Mesodermal cell (in vitro differentiated cells): ENCODE data around the gene SLC25A1.

Experiments used
- H3K27ac ChIP-seq: 2 replicates; pipeline ENCODE4 v1.7.0; 2013; ENCODE audit warnings: mild to moderate bottlenecking, low read depth, low read length, moderate library complexity; ENCODE audit not compliant: severe bottlenecking
- H3K36me3 ChIP-seq: 2 replicates; pipeline ENCODE4 v1.7.1; 2013; ENCODE audit warnings: mild to moderate bottlenecking, low read length, moderate library complexity; ENCODE audit not compliant: control insufficient read depth, insufficient read depth
- H3K4me1 ChIP-seq: one replicate; pipeline ENCODE4 v1.7.1; 2013; ENCODE audit warnings: mild to moderate bottlenecking, low read length; ENCODE audit not compliant: insufficient read depth, control insufficient read depth, poor library complexity, severe bottlenecking
- H3K4me3 ChIP-seq: 2 replicates; pipeline ENCODE4 v1.7.0; 2013; ENCODE audit warnings: low read length, control low read depth, mild to moderate bottlenecking; ENCODE audit not compliant: insufficient read depth, poor library complexity, severe bottlenecking; ENCODE audit errors: extremely low read depth
- H3K9me3 ChIP-seq: 2 replicates; pipeline ENCODE4 v1.7.1; 2013; ENCODE audit warnings: mild to moderate bottlenecking, low read length, moderate library complexity; ENCODE audit not compliant: control insufficient read depth
- WGBS, 2 experiments: methylation state at CpG; one replicate each; pipeline ENCODE4 v1.1.5; 2013; ENCODE audit warnings: missing lambda C conversion rate in 2 of 2; ENCODE audit not compliant: insufficient coverage in 2 of 2; 5-methylcytosine and 5-hydroxymethylcytosine counted together

SLC25A1 gene

DNA sequence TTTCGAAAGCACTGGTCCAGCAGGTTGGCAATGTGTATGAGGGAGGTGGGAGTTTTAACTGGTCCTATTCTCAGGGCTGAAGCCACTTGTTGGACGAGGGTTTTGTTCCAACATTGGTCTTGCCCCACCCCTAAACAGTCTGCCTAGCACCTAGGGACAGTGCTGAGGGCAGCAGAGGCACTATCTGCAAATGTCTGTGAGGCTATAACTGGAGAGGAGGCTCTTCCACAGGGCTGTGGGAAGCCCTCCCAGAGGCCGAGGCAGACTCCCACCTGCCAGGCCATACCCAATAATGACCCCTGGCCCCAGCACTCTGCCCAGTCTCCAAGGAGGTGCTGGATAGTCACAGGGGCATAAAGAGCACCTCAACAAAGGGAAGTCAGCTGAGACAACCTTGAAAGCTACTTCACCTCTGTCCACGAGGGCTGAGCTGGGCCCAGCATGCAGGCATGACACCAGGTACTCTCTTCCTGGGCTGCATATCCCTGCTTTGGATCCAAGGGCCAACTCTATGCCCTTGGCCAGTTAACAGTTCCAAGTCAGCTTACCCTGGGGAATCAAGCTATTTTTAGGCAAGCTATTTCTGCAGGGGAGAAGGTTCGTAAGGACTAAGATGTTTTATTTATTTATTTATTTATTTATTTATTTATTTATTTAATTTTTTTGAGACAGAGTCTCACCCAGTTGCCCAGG, 40.2 kb upstream of the SLC25A1 start:
- Histone ChIP-seq H3K36me3 (peaks cover 41% of the 10 kb centered on the region), H3K4me3 (no peak overlapping the region), H3K9me3 (no peaks in the 10 kb centered on the region), H3K27ac (no peak overlapping the region), H3K4me1 (no peaks in the 10 kb centered on the region)
- WGBS, 2 experiments: 77 to 90% methylated on average over 3 of the region's 5 CpGs

DNA sequence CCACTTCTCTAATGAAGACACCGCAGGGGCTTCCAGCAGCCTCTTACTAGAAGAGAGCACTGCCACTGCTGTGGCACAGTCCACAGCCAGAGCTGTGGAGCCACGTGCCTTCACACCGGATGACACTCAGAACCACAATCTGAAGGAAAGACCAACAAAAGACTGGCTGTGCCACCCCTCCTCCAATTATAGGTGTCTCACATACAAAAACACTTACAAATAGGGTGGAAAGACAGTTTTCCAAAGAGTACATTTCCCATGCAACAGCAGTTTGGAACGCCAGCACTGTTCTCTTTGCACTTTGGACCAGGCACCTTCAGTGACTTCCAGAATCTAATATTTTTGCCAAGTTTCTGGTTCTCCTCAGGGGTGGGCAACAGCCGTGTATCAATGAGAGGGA, 38.0 kb upstream of the SLC25A1 start:
- Histone ChIP-seq H3K4me3 (no peak overlapping the region), H3K4me1 (no peaks in the 10 kb centered on the region), H3K36me3 (peaks cover 26% of the 10 kb centered on the region), H3K27ac (no peak overlapping the region), H3K9me3 (no peaks in the 10 kb centered on the region)
- WGBS, 2 experiments: 92 to 93% methylated on average over 2 to 4 of the region's 5 CpGs

GRCh38 chr22:19215360-19215759, 36.8 kb upstream of the SLC25A1 start:
- Histone ChIP-seq H3K9me3 (no peaks in the 10 kb centered on the region), H3K4me3 (no peak overlapping the region), H3K4me1 (no peaks in the 10 kb centered on the region), H3K27ac (no peak overlapping the region), H3K36me3 (peaks cover 15% of the 10 kb centered on the region)
- 93 to 97% methylated on average over 12 to 14 of the region's 14 CpGs for WGBS, 2 experiments

DNA sequence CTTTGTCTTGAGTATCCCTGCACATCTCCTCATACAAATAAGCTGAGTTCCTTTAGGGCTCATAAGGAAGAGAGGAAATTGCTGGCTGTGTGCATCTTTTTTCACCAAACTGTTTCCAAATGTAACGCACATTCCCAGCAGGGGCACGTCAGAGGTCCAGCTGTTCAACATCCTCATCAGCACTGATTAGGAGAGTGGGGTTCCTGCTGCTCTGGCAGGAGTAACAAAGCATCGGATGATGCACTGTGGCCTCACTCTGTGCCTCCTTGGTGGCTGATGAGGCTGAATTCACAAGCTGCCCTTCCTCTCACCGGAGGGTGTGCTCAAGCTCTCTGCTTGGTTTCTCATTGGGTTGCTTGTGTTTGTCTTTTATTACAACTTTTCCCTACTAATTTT, 35.5 kb upstream of the SLC25A1 start:
- H3K27ac ChIP-seq: no peak overlapping the region
- WGBS, 2 experiments: 26 to 34% methylated on average over 2 to 3 of the region's 4 CpGs
- H3K4me1 ChIP-seq: no peaks in the 10 kb centered on the region
- no peak overlapping the region for H3K4me3 ChIP-seq
- H3K36me3 ChIP-seq: peaks cover 18% of the 10 kb centered on the region
- H3K9me3 ChIP-seq: no peaks in the 10 kb centered on the region

GRCh38 chr22:19213442-19214077, 35.0 kb upstream of the SLC25A1 start:
- no peaks in the 10 kb centered on the region for H3K4me1 ChIP-seq
- no peak overlapping the region for H3K27ac ChIP-seq
- no peak overlapping the region for H3K4me3 ChIP-seq
- no peaks in the 10 kb centered on the region for H3K9me3 ChIP-seq
- 30 to 34% methylated on average over 5 of the region's 9 CpGs for WGBS, 2 experiments
- peaks cover 19% of the 10 kb centered on the region for H3K36me3 ChIP-seq

DNA sequence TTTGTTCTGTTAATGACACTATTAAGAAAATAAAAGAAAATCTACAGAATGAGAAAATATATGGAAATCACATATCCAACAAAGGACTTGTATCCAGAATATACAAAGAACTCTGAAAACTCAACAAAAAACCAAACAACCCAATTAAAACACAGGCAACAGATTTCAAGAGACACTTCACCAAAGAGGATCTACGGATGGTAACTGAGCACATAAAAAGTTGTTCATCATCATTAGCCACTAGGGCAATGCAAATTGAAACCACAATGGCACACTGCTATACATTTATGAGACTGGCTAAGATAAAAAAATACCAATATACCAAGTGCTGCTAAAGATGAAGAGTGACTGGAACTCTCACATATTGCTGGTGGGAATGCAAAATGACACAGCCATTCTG, 34.5 kb upstream of the SLC25A1 start:
- H3K9me3 ChIP-seq: no peaks in the 10 kb centered on the region
- H3K27ac ChIP-seq: no peak overlapping the region
- H3K4me3 ChIP-seq: no peak overlapping the region
- peaks cover 23% of the 10 kb centered on the region for H3K36me3 ChIP-seq
- WGBS, 2 experiments: 80% methylated on average over 1 of the region's 1 CpG; no CpG with 5 or more reads in 1 of the 2 experiments
- H3K4me1 ChIP-seq: no peaks in the 10 kb centered on the region

DNA sequence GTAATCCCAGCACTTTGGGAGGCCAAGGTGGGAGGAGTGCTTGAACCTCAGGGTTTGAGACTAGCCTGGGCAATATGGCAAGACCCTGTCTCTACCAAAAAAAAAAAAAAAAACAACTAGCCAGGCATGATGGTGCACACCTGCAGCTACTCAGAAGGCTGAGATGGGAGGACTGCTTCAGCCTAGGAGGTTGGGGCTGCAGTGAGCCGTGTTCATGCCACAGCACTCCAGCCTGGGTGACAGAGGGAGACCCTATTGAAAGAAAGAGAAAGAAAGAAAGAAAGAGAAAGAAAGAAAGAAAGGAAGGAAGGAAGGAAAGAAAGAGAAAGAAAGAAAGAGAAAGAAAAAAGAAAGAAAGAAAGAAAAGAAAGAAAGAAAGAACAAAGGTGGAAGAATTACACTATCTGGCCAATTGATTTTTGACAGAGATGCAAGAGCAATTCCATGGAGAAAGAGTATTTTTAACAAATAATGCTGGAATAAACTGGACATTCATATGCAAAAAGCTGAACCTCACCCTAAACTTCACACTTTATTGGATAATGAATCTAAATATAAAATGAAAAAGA, 33.9 kb upstream of the SLC25A1 start:
- WGBS, 2 experiments: 92 to 100% methylated on average over 1 of the region's 1 CpG
- Histone ChIP-seq H3K27ac (no peak overlapping the region), H3K9me3 (no peaks in the 10 kb centered on the region), H3K36me3 (peaks cover 23% of the 10 kb centered on the region), H3K4me1 (no peaks in the 10 kb centered on the region), H3K4me3 (no peak overlapping the region)

- Histone ChIP-seq H3K4me3 (no peak overlapping the region), H3K36me3 (peaks cover 14% of the 10 kb centered on the region), H3K9me3 (no peaks in the 10 kb centered on the region), H3K4me1 (no peaks in the 10 kb centered on the region), H3K27ac (no peak overlapping the region)
- 95 to 96% methylated on average over 12 to 13 of the region's 14 CpGs for WGBS, 2 experiments
Observed at GRCh38 chr22:19210188-19210587, 31.7 kb upstream of the SLC25A1 start.

DNA sequence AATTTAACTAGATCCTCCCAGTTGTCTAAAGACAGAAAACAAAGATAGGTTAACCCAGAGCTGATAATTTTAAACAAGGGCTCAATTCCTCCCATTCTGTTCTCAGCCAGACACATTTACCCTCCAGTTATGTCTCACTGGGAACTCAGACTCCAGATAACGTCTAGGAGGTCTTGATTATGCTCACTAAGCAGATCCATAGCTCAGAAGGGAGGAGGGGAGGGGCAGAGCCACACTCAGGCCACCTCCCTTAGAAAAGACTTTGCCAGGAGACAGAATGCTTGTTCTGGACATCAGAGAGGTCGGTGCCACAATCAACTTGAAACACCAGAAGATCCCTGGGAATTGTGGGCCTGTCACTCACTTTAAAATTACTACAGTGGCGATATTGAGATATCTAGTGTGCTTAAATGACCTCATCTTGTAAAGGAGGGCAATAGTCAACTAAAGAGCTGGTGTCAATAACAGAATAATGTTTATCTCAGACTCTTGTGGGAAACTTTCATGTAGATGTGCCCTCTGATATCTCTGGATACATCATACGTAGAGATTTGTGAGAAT, 29.8 kb upstream of the SLC25A1 start:
- Histone ChIP-seq H3K4me1 (no peaks in the 10 kb centered on the region), H3K9me3 (no peaks in the 10 kb centered on the region), H3K27ac (no peak overlapping the region), H3K36me3 (peaks cover 11% of the 10 kb centered on the region), H3K4me3 (no peak overlapping the region)
- WGBS, 2 experiments: 75 to 84% methylated on average over 1 to 3 of the region's 4 CpGs

DNA sequence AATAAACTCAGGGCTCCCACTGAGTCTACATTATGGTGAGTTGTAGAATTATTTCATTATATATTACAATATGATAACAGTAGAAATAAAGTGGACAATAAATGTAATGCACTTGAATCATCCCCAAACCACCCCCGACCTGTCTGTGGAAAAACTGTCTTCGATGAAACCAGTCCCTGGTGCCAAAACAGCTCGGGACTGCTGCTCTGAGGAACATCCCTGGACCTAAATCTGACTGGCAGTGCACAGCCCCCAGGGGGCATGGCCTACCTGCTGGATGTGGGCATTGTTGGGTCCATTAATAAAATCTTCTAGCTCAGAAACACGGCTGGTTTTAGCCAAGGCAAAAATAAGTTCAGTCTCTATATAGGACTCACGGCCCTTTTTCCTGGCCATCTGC, 29.3 kb upstream of the SLC25A1 start:
- H3K36me3 ChIP-seq: peaks cover 11% of the 10 kb centered on the region
- H3K4me3 ChIP-seq: no peak overlapping the region
- no peaks in the 10 kb centered on the region for H3K4me1 ChIP-seq
- no peaks in the 10 kb centered on the region for H3K9me3 ChIP-seq
- no peak overlapping the region for H3K27ac ChIP-seq
- WGBS, 2 experiments: 82 to 95% methylated on average over 5 of the region's 5 CpGs

DNA sequence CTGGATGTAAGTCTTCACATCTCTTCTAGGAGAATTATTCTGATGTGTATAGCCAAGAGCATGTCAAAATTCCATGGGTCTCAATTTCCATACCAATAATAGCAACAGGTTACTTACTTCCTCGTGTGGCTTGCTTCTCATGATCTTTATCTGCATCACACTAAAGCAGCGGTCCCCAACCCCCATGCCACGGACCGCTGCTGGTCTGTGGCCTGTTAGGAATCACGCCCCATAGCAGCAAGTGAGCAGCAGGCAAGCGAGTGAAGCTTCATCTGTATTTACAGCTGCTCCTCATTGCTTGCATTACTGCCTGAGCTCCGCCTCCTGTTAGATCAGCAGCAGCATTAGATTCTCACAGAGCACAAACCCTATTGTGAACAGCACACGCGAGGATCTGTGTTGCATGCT, 28.9 kb upstream of the SLC25A1 start:
- H3K9me3 ChIP-seq: no peaks in the 10 kb centered on the region
- peaks cover 11% of the 10 kb centered on the region for H3K36me3 ChIP-seq
- H3K4me1 ChIP-seq: no peaks in the 10 kb centered on the region
- no peak overlapping the region for H3K4me3 ChIP-seq
- no peak overlapping the region for H3K27ac ChIP-seq
- 77 to 91% methylated on average over 9 of the region's 9 CpGs for WGBS, 2 experiments
